H9 (cell line): ENCODE measurements around the gene MTSS2. TPM values are rescaled to one million over a fixed set of nuclear protein-coding genes. Genes with fewer than 3 reads are reported as not detected.
A peak's percentile ranks its signal among the peaks of the same experiment; 100 is the strongest.

Source experiments
- DNase-seq: peaks from one replicate; pipeline ENCODE4 v3.0.0-alpha.2; 2017
- H2AFZ ChIP-seq: one replicate; pipeline ENCODE4 v1.6.1; 2013; ENCODE audit warnings: mild to moderate bottlenecking, low read length, control low read depth, moderate library complexity
- H2AK5ac ChIP-seq: 2 replicates; pipeline ENCODE4 v1.6.1; 2013; ENCODE audit warnings: low read length, control low read depth, mixed read lengths; ENCODE audit not compliant: insufficient read length
- H2BK120ac ChIP-seq: one replicate; pipeline ENCODE4 v1.6.1; 2013; ENCODE audit warnings: low read depth, mild to moderate bottlenecking, low read length, control low read depth, inconsistent platforms; ENCODE audit not compliant: poor library complexity, severe bottlenecking
- H2BK12ac ChIP-seq: 2 replicates; pipeline ENCODE4 v1.6.1; 2013; ENCODE audit warnings: low read length, control low read depth, mixed read lengths, low read depth; ENCODE audit not compliant: insufficient read length
- H2BK15ac ChIP-seq: 2 replicates; pipeline ENCODE4 v1.6.1; 2013; ENCODE audit warnings: low read depth, low read length, control low read depth
- H2BK20ac ChIP-seq: one replicate; pipeline ENCODE4 v1.6.1; 2013; ENCODE audit warnings: low read depth, mild to moderate bottlenecking, low read length, control low read depth, inconsistent platforms; ENCODE audit not compliant: poor library complexity, severe bottlenecking
- H2BK5ac ChIP-seq: 2 replicates; pipeline ENCODE4 v1.6.1; 2013; ENCODE audit warnings: low read length, control low read depth, mixed read lengths; ENCODE audit not compliant: insufficient read length
- H3K14ac ChIP-seq: 2 replicates; pipeline ENCODE4 v1.6.1; 2013; ENCODE audit warnings: low read length, control low read depth; ENCODE audit not compliant: insufficient read depth
- H3K18ac ChIP-seq: 2 replicates; pipeline ENCODE4 v1.6.1; 2013; ENCODE audit warnings: low read depth, mild to moderate bottlenecking, mixed read lengths, low read length, control low read depth; ENCODE audit not compliant: insufficient read length
- H3K23ac ChIP-seq: 2 replicates; pipeline ENCODE4 v1.6.1; 2013; ENCODE audit warnings: low read length, control low read depth, mixed read lengths, low read depth; ENCODE audit not compliant: insufficient read length
- H3K23me2 ChIP-seq: 2 replicates; pipeline ENCODE4 v1.6.1; 2013; ENCODE audit warnings: low read depth, mild to moderate bottlenecking, mixed read lengths, low read length, control low read depth; ENCODE audit not compliant: insufficient read length, poor library complexity, severe bottlenecking
- H3K27ac ChIP-seq: 2 replicates; pipeline ENCODE4 v1.5.1; 2013; ENCODE audit warnings: low read length, control low read depth, mixed read lengths, low read depth; ENCODE audit not compliant: insufficient read length
- H3K27me3 ChIP-seq: 2 replicates; pipeline ENCODE4 v1.6.1; 2013; ENCODE audit warnings: low read length, control low read depth, inconsistent platforms; ENCODE audit not compliant: insufficient read depth
- H3K4ac ChIP-seq: 2 replicates; pipeline ENCODE4 v1.6.1; 2013; ENCODE audit warnings: low read depth, mild to moderate bottlenecking, control low read depth, inconsistent platforms, low read length, moderate library complexity
- H3K4me1 ChIP-seq: 2 replicates; pipeline ENCODE4 v1.6.1; 2013; ENCODE audit warnings: low read length, control low read depth, inconsistent platforms; ENCODE audit not compliant: insufficient read depth
- H3K4me2 ChIP-seq: 2 replicates; pipeline ENCODE4 v1.6.1; 2013; ENCODE audit warnings: low read length, control low read depth, mixed read lengths; ENCODE audit not compliant: insufficient read length, insufficient read depth
- H3K56ac ChIP-seq: 2 replicates; pipeline ENCODE4 v1.6.1; 2013; ENCODE audit warnings: low read depth, mild to moderate bottlenecking, mixed read lengths, low read length, control low read depth; ENCODE audit not compliant: insufficient read length
- H3K79me1 ChIP-seq: 2 replicates; pipeline ENCODE4 v1.6.1; 2013; ENCODE audit warnings: low read depth, mild to moderate bottlenecking, moderate library complexity, low read length, control low read depth, inconsistent platforms; ENCODE audit not compliant: insufficient read depth, poor library complexity, severe bottlenecking
- H3K79me2 ChIP-seq: 2 replicates; pipeline ENCODE4 v1.6.1; 2013; ENCODE audit warnings: low read length, control low read depth, inconsistent platforms; ENCODE audit not compliant: insufficient read depth
- H3K9ac ChIP-seq: 2 replicates; pipeline ENCODE4 v1.6.1; 2013; ENCODE audit warnings: low read length, control low read depth, mixed read lengths; ENCODE audit not compliant: insufficient read length; ENCODE audit errors: extremely low read depth
- H3K9me3 ChIP-seq: one replicate; pipeline ENCODE4 v1.6.1; 2013; ENCODE audit warnings: low read depth, low read length, inconsistent platforms; ENCODE audit not compliant: control insufficient read depth
- H3T11ph ChIP-seq: one replicate; pipeline ENCODE4 v1.6.1; 2013; ENCODE audit warnings: mild to moderate bottlenecking, low read length, control low read depth, inconsistent platforms
- H4K20me1 ChIP-seq: one replicate; pipeline ENCODE4 v1.6.1; 2013; ENCODE audit not compliant: control insufficient read depth, insufficient read length, insufficient read depth
- H4K5ac ChIP-seq: 2 replicates; pipeline ENCODE4 v1.6.1; 2013; ENCODE audit warnings: low read depth, mild to moderate bottlenecking, mixed read lengths, low read length, control low read depth; ENCODE audit not compliant: insufficient read length
- H4K8ac ChIP-seq: replicated peaks from 2 replicates; pipeline ENCODE4 v1.6.1; 2013; ENCODE audit warnings: low read length, control low read depth, mixed read lengths, low read depth; ENCODE audit not compliant: insufficient read length
- H4K91ac ChIP-seq: 2 replicates; pipeline ENCODE4 v1.6.1; 2013; ENCODE audit warnings: low read depth, mild to moderate bottlenecking, moderate library complexity, mixed read lengths, low read length, control low read depth; ENCODE audit not compliant: insufficient read length
- H3K27ac Mint-ChIP-seq, 3 experiments: 2 replicates in 2 of 3; 3 replicates in 1 of 3; pipeline ENCODE4 v1.8.0; 2020 to 2021; ENCODE audit warnings: mixed read lengths in 3 of 3, mild to moderate bottlenecking in 1 of 3, moderate library complexity in 1 of 3
- H3K27me3 Mint-ChIP-seq: 2 replicates; pipeline ENCODE4 v1.8.0; 2021; ENCODE audit warnings: low read depth, mild to moderate bottlenecking, moderate library complexity, mixed read lengths
- H3K36me3 Mint-ChIP-seq, 3 experiments: 2 replicates in 2 of 3; 3 replicates in 1 of 3; pipeline ENCODE4 v1.8.0; 2020 to 2021; ENCODE audit warnings: low read depth in 3 of 3, mixed read lengths in 3 of 3; ENCODE audit not compliant: insufficient read depth in 1 of 3
- H3K4me1 Mint-ChIP-seq, 2 experiments: 2 replicates each; pipeline ENCODE4 v1.8.0; 2020; ENCODE audit warnings: mixed read lengths in 2 of 2
- H3K4me3 Mint-ChIP-seq, 2 experiments: 2 replicates in 1 of 2; 3 replicates in 1 of 2; pipeline ENCODE4 v1.8.0; 2020 to 2021; ENCODE audit warnings: mild to moderate bottlenecking in 2 of 2, mixed read lengths in 2 of 2, moderate library complexity in 1 of 2
- H3K9me3 Mint-ChIP-seq, 2 experiments: 2 replicates in 1 of 2; 3 replicates in 1 of 2; pipeline ENCODE4 v1.8.0; 2020; ENCODE audit warnings: mild to moderate bottlenecking in 2 of 2, mixed read lengths in 2 of 2, moderate library complexity in 1 of 2
- CTCF ChIP-seq: fragments of 200-600 bp; sonication (generic); conservative IDR thresholded peaks from 3 replicates; pipeline ENCODE4 v1.8.0; 2021; ENCODE audit warnings: antibody characterized with exemption, mild to moderate bottlenecking
- WGBS: extraction: QIAGEN DNeasy Blood & Tissue Kit; methylation state at CpG from one replicate; pipeline ENCODE4 v1.1.7; 2013; ENCODE audit warnings: missing lambda C conversion rate, low lambda C conversion rate, mixed read lengths; ENCODE audit not compliant: insufficient read length; ENCODE audit errors: extremely low coverage; 5-methylcytosine and 5-hydroxymethylcytosine counted together
- total RNA-seq: library from RNA; stranded (reverse); gene quantifications from 2 replicates; pipeline ENCODE4 v1.2.1, GENCODE V29; 2021

MTSS2 gene
- total RNA-seq, 1 experiment from 2014 or later, result 41.0 TPM

GRCh38 chr16:70650216-70650615 lies 35.6 kb downstream of the MTSS2 start:
- Histone ChIP-seq H4K91ac (no peak overlapping the region), H3K56ac (no peak overlapping the region), H3K14ac (no peak overlapping the region), H3K18ac (no peak overlapping the region), H3K4ac (no peak overlapping the region), H3K9me3 (no peaks in the 10 kb centered on the region), H3K79me1 (no peaks in the 10 kb centered on the region), H2BK120ac (no peak overlapping the region), H3T11ph (no peak overlapping the region), H2BK12ac (no peak overlapping the region), H2BK15ac (no peak overlapping the region), H4K8ac (no peak overlapping the region), H2BK20ac (no peak overlapping the region), H2AFZ (no peak overlapping the region), H4K5ac (no peak overlapping the region), H2BK5ac (no peak overlapping the region), H3K27ac (no peak overlapping the region), H2AK5ac (no peak overlapping the region), H3K79me2 (no peaks in the 10 kb centered on the region), H4K20me1 (no peaks in the 10 kb centered on the region), H3K23me2 (no peaks in the 10 kb centered on the region), H3K27me3 (no peaks in the 10 kb centered on the region), H3K9ac (no peak overlapping the region), H3K4me2 (no peak overlapping the region), H3K23ac (no peak overlapping the region), H3K4me1 (no peaks in the 10 kb centered on the region)
- H3K27me3 Mint-ChIP-seq, result no peaks in the 10 kb centered on the region; the same call in 1 of the 2 replicates
- peaks cover 11 to 17% of the 10 kb centered on the region in 2 experiments for H3K4me1 Mint-ChIP-seq
- H3K9me3 Mint-ChIP-seq, result peaks cover 4 to 6% of the 10 kb centered on the region in 2 experiments; a peak in 2 of 5 replicates
- no peak for DNase-seq
- no CpG with 5 or more reads among the region's 4 CpGs for WGBS
- H3K4me3 Mint-ChIP-seq, result no peak overlapping the region
- peak overlapping the region in 2 of 3 experiments; percentile 8 to 35; a peak in 3 of 7 replicates for H3K27ac Mint-ChIP-seq
- H3K36me3 Mint-ChIP-seq, result peaks cover 0 to 11% (median 6%) of the 10 kb centered on the region in 3 experiments; a peak in 6 of 7 replicates
- TF ChIP-seq CTCF, result no peak
